Measurements from ENCODE around the gene CCDC172. TPM values are rescaled to one million over a fixed set of nuclear protein-coding genes. Genes with fewer than 3 reads are reported as not detected.

The CCDC172 gene
- total and polyA plus RNA-seq, 4 donors: not detected

DNA sequence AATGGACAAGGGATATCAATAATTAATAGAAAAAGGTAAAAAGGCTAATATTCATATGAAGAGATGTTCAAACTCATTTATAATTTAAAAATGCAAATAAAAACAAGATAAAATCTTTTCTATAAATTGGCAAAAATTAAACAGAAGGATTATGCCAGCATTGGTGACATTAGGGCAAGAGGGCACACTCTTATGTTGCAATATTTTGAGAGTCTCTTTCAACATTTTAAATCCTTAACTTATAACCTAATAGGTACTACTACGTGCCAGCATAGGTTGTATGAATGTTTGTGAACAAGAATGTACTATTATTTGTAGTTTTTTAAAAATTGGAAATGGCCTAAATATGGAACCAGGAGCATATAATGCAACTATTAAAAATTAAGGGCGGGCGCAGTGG, 78.6 kb downstream of the CCDC172 start:
- no peak overlapping the region for H3K9ac ChIP-seq (ENCODE audit: insufficient read depth in 1 of 2, low read length in 2 of 2)
- WGBS, 2 donors: 83 to 92% methylated on average over 3 of the region's 3 CpGs
- no peaks in the 10 kb centered on the region for H3K4me1 ChIP-seq (ENCODE audit: control insufficient read depth in 5 of 5, insufficient read depth in 5 of 5, low read length in 5 of 5)
- DNase-seq (no peak), ATAC-seq (ENCODE audit: insufficient read depth, low FRiP score) (no peak)
- no peaks in the 10 kb centered on the region for H3K27me3 ChIP-seq (ENCODE audit: control insufficient read depth in 3 of 3, insufficient read depth in 3 of 3, low read length in 2 of 3)
- H3K4me3 ChIP-seq: no peak overlapping the region
- TF ChIP-seq, protein P1, sequence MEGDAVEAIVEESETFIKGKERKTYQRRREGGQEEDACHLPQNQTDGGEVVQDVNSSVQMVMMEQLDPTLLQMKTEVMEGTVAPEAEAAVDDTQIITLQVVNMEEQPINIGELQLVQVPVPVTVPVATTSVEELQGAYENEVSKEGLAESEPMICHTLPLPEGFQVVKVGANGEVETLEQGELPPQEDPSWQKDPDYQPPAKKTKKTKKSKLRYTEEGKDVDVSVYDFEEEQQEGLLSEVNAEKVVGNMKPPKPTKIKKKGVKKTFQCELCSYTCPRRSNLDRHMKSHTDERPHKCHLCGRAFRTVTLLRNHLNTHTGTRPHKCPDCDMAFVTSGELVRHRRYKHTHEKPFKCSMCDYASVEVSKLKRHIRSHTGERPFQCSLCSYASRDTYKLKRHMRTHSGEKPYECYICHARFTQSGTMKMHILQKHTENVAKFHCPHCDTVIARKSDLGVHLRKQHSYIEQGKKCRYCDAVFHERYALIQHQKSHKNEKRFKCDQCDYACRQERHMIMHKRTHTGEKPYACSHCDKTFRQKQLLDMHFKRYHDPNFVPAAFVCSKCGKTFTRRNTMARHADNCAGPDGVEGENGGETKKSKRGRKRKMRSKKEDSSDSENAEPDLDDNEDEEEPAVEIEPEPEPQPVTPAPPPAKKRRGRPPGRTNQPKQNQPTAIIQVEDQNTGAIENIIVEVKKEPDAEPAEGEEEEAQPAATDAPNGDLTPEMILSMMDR (IDR thresholded peaks at IDR 0.05; ENCODE audit: control extremely low read depth, extremely low read depth): no peak
- H3K27ac ChIP-seq (ENCODE audit: low read depth in 1 of 2, low read length in 1 of 2): no peak overlapping the region
- H3K36me3 ChIP-seq (ENCODE audit: control insufficient read depth in 4 of 4, insufficient read depth in 4 of 4, low read length in 4 of 4): no peaks in the 10 kb centered on the region
- no peaks in the 10 kb centered on the region for H3K9me3 ChIP-seq (ENCODE audit: control insufficient read depth in 4 of 4, insufficient read depth in 3 of 4, low read length in 3 of 4)

DNA sequence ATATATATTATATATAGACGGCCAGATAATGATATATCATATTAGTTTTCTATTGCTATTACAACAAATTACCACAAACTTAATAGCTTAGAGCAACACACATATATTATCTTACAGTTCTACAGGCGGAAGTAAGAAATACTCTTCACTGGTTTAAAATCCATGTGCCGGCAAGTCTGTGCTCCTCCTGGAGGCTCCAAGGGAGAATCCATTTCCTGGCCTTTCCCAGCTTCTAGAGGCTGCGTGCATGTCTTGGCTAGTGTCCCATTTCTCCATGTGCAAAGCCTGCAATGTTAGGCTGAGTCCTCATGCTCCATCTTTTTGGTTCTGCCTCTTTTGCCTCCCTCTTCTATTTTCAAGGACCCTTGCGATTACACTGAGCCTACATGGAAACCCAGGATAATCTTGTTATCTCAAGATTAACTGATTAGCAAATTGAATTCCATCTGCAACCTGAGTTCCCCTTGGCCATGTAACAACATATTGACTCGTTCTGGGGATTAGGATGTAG, 79.5 kb downstream of the CCDC172 start:
- no peaks in the 10 kb centered on the region for H3K36me3 ChIP-seq (ENCODE audit: control insufficient read depth in 4 of 4, insufficient read depth in 4 of 4, low read length in 4 of 4)
- ATAC-seq (ENCODE audit: insufficient read depth, low FRiP score): no peak
- WGBS, 2 donors: 73 to 80% methylated on average over 6 of the region's 6 CpGs
- H3K27me3 ChIP-seq (ENCODE audit: control insufficient read depth in 3 of 3, insufficient read depth in 3 of 3, low read length in 2 of 3): no peaks in the 10 kb centered on the region
- no peaks in the 10 kb centered on the region for H3K9me3 ChIP-seq (ENCODE audit: control insufficient read depth in 4 of 4, insufficient read depth in 3 of 4, low read length in 3 of 4)
- no peak overlapping the region for H3K27ac ChIP-seq (ENCODE audit: low read depth in 1 of 2, low read length in 1 of 2)
- peak in 2 of 3 donors; percentile 8 to 25 for DNase-seq
- TF ChIP-seq, protein P1 (IDR thresholded peaks at IDR 0.05; ENCODE audit: control extremely low read depth, extremely low read depth): no peak
- H3K9ac ChIP-seq (ENCODE audit: insufficient read depth in 1 of 2, low read length in 2 of 2): no peak overlapping the region
- no peak overlapping the region for H3K4me3 ChIP-seq
- no peaks in the 10 kb centered on the region for H3K4me1 ChIP-seq (ENCODE audit: control insufficient read depth in 5 of 5, insufficient read depth in 5 of 5, low read length in 5 of 5)

DNA sequence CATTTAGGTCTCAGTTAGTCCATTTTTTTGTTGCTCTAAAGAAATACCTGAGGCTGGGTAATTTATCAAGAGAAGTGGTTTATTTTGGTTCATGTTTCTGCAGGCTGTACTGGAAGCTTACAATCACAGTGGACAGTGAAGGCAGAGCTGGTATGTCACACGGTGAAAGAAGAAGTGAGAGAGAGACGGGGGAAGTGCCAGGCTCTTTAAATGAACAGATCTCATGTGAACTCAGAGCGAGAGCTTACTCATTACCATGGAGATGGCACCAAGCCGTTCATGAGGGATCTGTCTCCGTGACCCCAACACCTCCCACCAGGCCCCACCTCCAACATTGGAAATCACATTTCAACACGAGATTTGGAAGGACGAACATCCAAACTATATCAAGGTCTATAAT, 84.5 kb downstream of the CCDC172 start:
- Histone ChIP-seq H3K9me3 (ENCODE audit: control insufficient read depth in 4 of 4, insufficient read depth in 3 of 4, low read length in 3 of 4) (no peaks in the 10 kb centered on the region), H3K27me3 (ENCODE audit: control insufficient read depth in 3 of 3, insufficient read depth in 3 of 3, low read length in 2 of 3) (no peaks in the 10 kb centered on the region), H3K27ac (ENCODE audit: low read depth in 1 of 2, low read length in 1 of 2) (no peak overlapping the region), H3K9ac (ENCODE audit: insufficient read depth in 1 of 2, low read length in 2 of 2) (no peak overlapping the region), H3K4me1 (ENCODE audit: control insufficient read depth in 5 of 5, insufficient read depth in 5 of 5, low read length in 5 of 5) (no peaks in the 10 kb centered on the region), H3K36me3 (ENCODE audit: control insufficient read depth in 4 of 4, insufficient read depth in 4 of 4, low read length in 4 of 4) (no peaks in the 10 kb centered on the region), H3K4me3 (no peak overlapping the region)
- WGBS, 2 donors: 41 to 53% methylated on average over 7 of the region's 7 CpGs
- DNase-seq (no peak), ATAC-seq (ENCODE audit: insufficient read depth, low FRiP score) (no peak)
- TF ChIP-seq, protein P1 (IDR thresholded peaks at IDR 0.05; ENCODE audit: control extremely low read depth, extremely low read depth): no peak

- no peak overlapping the region for H3K27ac ChIP-seq (ENCODE audit: low read depth in 1 of 2, low read length in 1 of 2)
- no peaks in the 10 kb centered on the region for H3K27me3 ChIP-seq (ENCODE audit: control insufficient read depth in 3 of 3, insufficient read depth in 3 of 3, low read length in 2 of 3)
- H3K4me3 ChIP-seq: no peak overlapping the region
- H3K9ac ChIP-seq (ENCODE audit: insufficient read depth in 1 of 2, low read length in 2 of 2): no peak overlapping the region
- no peak for DNase-seq
- H3K36me3 ChIP-seq (ENCODE audit: control insufficient read depth in 4 of 4, insufficient read depth in 4 of 4, low read length in 4 of 4): no peaks in the 10 kb centered on the region
- TF ChIP-seq, protein P1 (IDR thresholded peaks at IDR 0.05; ENCODE audit: control extremely low read depth, extremely low read depth): no peak
- 83 to 86% methylated on average over 5 of the region's 5 CpGs for WGBS, 2 donors
- ATAC-seq (ENCODE audit: insufficient read depth, low FRiP score): no peak
- no peaks in the 10 kb centered on the region for H3K4me1 ChIP-seq (ENCODE audit: control insufficient read depth in 5 of 5, insufficient read depth in 5 of 5, low read length in 5 of 5)
- H3K9me3 ChIP-seq (ENCODE audit: control insufficient read depth in 4 of 4, insufficient read depth in 3 of 4, low read length in 3 of 4): no peaks in the 10 kb centered on the region
Measured at GRCh38 chr10:116410351-116410750, 86.1 kb downstream of the CCDC172 start.

Data from lung (tissue), 12 donors.